ENCODE data around the gene PLD2. TPM values are rescaled to one million over a fixed set of nuclear protein-coding genes. Genes with fewer than 3 reads are reported as not detected.

PLD2 gene, protein sequence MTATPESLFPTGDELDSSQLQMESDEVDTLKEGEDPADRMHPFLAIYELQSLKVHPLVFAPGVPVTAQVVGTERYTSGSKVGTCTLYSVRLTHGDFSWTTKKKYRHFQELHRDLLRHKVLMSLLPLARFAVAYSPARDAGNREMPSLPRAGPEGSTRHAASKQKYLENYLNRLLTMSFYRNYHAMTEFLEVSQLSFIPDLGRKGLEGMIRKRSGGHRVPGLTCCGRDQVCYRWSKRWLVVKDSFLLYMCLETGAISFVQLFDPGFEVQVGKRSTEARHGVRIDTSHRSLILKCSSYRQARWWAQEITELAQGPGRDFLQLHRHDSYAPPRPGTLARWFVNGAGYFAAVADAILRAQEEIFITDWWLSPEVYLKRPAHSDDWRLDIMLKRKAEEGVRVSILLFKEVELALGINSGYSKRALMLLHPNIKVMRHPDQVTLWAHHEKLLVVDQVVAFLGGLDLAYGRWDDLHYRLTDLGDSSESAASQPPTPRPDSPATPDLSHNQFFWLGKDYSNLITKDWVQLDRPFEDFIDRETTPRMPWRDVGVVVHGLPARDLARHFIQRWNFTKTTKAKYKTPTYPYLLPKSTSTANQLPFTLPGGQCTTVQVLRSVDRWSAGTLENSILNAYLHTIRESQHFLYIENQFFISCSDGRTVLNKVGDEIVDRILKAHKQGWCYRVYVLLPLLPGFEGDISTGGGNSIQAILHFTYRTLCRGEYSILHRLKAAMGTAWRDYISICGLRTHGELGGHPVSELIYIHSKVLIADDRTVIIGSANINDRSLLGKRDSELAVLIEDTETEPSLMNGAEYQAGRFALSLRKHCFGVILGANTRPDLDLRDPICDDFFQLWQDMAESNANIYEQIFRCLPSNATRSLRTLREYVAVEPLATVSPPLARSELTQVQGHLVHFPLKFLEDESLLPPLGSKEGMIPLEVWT
- 19.8 and 28.3 TPM in 2 replicates for total RNA-seq

GRCh38 chr17:4806777-4807604 is at the start of gene PLD2:
Gene PLD2, plus strand, starts transcription at chr17:4807152. Its CDS starts 621 bp downstream, at chr17:4807773.

GRCh38 chr17:4771519-4772234 is 35.3 kb upstream of the PLD2 start, which contains the start of gene TM4SF5:
Gene TM4SF5, plus strand, starts transcription at chr17:4771886. Its CDS starts 37 bp downstream, at chr17:4771923.

DNA sequence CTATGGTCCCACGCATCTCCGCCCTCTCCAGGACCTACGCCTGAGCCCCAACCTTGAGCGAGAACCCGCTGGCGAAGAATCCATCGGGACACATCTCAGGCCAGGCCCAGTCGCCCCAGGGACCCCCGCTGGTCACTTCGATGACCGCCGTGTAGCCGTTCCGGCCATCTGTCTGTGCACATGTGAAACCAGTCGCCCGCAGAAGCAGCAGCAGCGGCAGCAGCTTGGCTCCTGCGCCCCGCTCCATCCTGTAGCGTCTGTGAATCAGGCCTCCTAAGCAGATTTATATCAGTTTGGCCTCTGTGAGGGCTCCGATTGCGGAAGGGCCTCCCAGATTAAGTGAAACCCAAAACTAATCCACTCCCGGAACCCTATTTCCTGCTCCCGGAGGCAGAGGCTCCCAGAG is 20.8 kb upstream of the PLD2 start, which contains the start of gene VMO1:
Gene VMO1, minus strand, starts transcription at position 259 of the 406 bp plus-strand sequence. Its CDS starts 12 bp downstream, at position 247.

GRCh38 chr17:4788807-4789700 is 17.9 kb upstream of the PLD2 start, which contains the start of gene GLTPD2:
Gene GLTPD2, plus strand, starts transcription at chr17:4788964. Its CDS starts 48 bp downstream, at chr17:4789012.

GRCh38 chr17:4802228-4802627 is 4.7 kb upstream of the PLD2 start, which contains the start of gene C17orf114:
Gene C17orf114, minus strand, starts transcription at chr17:4802328.

GRCh38 chr17:4833178-4833940 is 26.4 kb downstream of the PLD2 start, which contains the start of gene MINK1:
Gene MINK1, plus strand, starts transcription at chr17:4833340. Its CDS starts 244 bp downstream, at chr17:4833584.

Other genes starting within 250 kb of the PLD2 start
- gene GGT6, start 246.6 kb upstream of the PLD2 start, total RNA-seq = not detected in 2 replicates
- not detected in 2 replicates for gene SMTNL2, start 222.6 kb upstream of the PLD2 start, total RNA-seq
- gene ALOX15, start 165.5 kb upstream of the PLD2 start, total RNA-seq = not detected in 2 replicates
- gene PELP1, start 103.0 kb upstream of the PLD2 start, total RNA-seq = 22.5 and 25.9 TPM in 2 replicates
- gene ARRB2, start 96.5 kb upstream of the PLD2 start, total RNA-seq = 12.9 and 14.4 TPM in 2 replicates
- 31.5 and 34.9 TPM in 2 replicates for gene MED11, start 75.7 kb upstream of the PLD2 start, total RNA-seq
- 0.29 TPM in 1 of 2 replicates, not detected in the other for gene ZMYND15, start 67.3 kb upstream of the PLD2 start, total RNA-seq
- 1.2 and 1.7 TPM in 2 replicates for gene CXCL16, start 67.2 kb upstream of the PLD2 start, total RNA-seq
- not detected in 2 replicates for gene TM4SF5, start 35.3 kb upstream of the PLD2 start, total RNA-seq
- not detected in 2 replicates for gene VMO1, start 20.8 kb upstream of the PLD2 start, total RNA-seq
- gene GLTPD2, start 18.2 kb upstream of the PLD2 start, total RNA-seq = not detected in 2 replicates
- 350 and 452 TPM in 2 replicates for gene PSMB6, start 11.0 kb upstream of the PLD2 start, total RNA-seq
- gene MINK1, start 26.2 kb downstream of the PLD2 start, total RNA-seq = 22.2 and 26.2 TPM in 2 replicates
- gene C17orf107, start 92.4 kb downstream of the PLD2 start, total RNA-seq = 4.3 and 5.7 TPM in 2 replicates
- 0.35 and 0.86 TPM in 2 replicates for gene CHRNE, start 95.9 kb downstream of the PLD2 start, total RNA-seq
- gene GP1BA, start 125.1 kb downstream of the PLD2 start, total RNA-seq = not detected in 2 replicates
- gene SLC25A11, start 132.9 kb downstream of the PLD2 start, total RNA-seq = 61.9 and 65.2 TPM in 2 replicates
- 64.3 and 64.5 TPM in 2 replicates for gene RNF167, start 133.1 kb downstream of the PLD2 start, total RNA-seq
- gene PFN1, start 141.4 kb downstream of the PLD2 start, total RNA-seq = 1,248 and 1,319 TPM in 2 replicates
- gene ENO3, start 144.0 kb downstream of the PLD2 start, total RNA-seq = 3.4 TPM in 1 of 2 replicates, not detected in the other
- gene SPAG7, start 160.7 kb downstream of the PLD2 start, total RNA-seq = 60.0 and 64.9 TPM in 2 replicates
- 15.6 and 36.6 TPM in 2 replicates for gene CAMTA2, start 180.5 kb downstream of the PLD2 start, total RNA-seq
- under 0.01 and 0.53 TPM in 2 replicates for gene INCA1, start 190.4 kb downstream of the PLD2 start, total RNA-seq
- 49.3 and 54.8 TPM in 2 replicates for gene KIF1C, start 190.8 kb downstream of the PLD2 start, total RNA-seq
- 0.29 and 0.71 TPM in 2 replicates for gene SLC52A1, start 228.3 kb downstream of the PLD2 start, total RNA-seq

Data from myometrial cell (primary cell).